ENCODE measurements around the gene NDRG2.

The NDRG2 gene

DNA sequence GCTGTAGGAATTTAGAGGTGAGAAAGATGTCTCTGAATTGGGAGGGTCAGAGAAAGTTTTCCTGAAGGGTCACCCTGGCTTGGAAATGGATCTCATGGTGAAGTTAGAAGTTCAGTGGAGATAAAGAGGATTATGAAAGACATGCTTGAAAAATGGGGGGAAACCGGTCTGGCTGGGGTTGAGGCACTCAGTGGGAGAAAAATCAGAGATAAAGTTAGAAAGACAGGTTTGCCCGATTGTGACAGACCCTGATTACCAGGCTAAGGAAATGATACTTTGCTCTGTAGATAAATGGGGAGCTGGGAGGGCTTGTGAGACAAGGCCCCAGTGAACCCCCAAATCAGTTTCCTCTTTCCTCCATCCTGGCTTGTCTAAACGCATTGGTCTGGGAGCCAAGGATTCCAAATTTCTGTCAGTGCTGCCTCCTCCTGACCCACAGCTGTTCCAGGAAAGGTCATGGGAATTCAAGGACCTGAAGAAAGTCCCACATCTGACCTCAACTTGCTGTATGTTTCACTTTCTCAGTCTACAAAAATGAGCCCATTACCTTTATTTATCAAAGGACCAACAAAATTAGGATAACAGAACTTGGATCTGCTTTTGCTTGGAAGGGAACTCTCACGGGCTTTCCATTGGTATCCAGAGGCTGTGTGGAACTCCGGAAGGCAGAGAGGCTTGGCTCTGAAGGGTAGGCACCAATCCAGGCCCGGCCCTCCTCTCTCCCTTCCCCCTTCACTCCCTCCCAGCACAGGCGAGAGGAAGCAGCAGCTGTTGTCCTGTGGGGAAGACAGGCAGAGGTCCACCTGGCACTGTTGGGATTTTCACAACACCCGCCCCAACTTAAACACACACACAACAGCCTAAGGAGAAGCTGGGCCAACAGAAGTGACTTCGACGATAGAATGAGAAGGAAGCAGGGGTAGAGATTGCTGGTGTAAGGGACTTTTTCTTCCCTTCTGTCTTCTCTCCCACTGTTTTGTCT is 13.9 kb upstream of the NDRG2 start:
- no peak overlapping the region; the same call in 1 of the 2 replicates for H3K27ac ChIP-seq
- TF ChIP-seq ZFX (IDR thresholded peaks at IDR 0.05): no peak
- TF ChIP-seq, protein P1, sequence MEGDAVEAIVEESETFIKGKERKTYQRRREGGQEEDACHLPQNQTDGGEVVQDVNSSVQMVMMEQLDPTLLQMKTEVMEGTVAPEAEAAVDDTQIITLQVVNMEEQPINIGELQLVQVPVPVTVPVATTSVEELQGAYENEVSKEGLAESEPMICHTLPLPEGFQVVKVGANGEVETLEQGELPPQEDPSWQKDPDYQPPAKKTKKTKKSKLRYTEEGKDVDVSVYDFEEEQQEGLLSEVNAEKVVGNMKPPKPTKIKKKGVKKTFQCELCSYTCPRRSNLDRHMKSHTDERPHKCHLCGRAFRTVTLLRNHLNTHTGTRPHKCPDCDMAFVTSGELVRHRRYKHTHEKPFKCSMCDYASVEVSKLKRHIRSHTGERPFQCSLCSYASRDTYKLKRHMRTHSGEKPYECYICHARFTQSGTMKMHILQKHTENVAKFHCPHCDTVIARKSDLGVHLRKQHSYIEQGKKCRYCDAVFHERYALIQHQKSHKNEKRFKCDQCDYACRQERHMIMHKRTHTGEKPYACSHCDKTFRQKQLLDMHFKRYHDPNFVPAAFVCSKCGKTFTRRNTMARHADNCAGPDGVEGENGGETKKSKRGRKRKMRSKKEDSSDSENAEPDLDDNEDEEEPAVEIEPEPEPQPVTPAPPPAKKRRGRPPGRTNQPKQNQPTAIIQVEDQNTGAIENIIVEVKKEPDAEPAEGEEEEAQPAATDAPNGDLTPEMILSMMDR (conservative IDR thresholded peaks at IDR 0.05): no peak

DNA sequence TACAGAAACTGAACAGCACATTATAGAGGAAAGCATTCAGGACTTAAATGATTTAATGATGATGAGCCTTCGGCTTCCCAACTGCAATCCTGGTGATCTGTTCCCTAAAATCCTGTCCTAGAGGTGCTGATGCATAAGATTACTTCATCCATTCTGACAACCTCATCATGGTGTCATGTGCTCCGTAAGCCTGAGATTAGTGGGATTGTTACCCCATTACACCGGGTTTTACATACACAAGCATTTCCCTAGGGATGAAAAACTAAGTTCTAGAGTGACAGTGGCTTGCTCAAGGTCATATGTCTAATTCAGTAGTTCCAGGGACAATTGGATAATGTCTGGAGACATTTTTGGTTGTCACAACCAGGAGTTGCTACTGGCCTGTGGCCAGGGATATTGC is 12.3 kb upstream of the NDRG2 start:
- H3K27ac ChIP-seq: no peak overlapping the region
- TF ChIP-seq, protein P1 (conservative IDR thresholded peaks at IDR 0.05): no peak
- TF ChIP-seq ZFX (IDR thresholded peaks at IDR 0.05): no peak

GRCh38 chr14:21036751-21037150 is 11.9 kb upstream of the NDRG2 start:
- no peak overlapping the region for H3K27ac ChIP-seq
- TF ChIP-seq, protein P1 (conservative IDR thresholded peaks at IDR 0.05): no peak
- no peak for TF ChIP-seq ZFX (IDR thresholded peaks at IDR 0.05)

DNA sequence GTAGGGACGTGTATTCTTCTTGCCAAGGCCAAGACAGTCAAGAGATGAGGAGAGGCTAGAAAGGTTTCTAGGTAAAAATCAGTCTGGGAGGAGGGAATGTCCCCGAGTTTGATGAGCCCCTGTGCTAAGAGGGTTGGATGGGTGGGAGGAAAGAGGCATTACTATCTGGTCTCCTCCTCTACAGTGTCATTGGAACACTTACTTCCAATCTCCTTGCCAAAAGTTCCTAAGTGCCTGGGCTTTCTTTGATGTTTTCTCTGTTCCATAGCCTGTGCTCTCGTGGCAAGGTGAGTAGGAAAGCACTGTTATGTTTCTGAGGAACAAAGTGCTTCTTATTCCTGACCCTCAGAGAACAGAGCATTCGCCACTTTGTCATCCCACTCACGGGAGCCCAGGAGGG is 9.8 kb upstream of the NDRG2 start, which contains the start of gene RNASE13:
Gene RNASE13, minus strand, starts transcription at position 101 of the 400 bp plus-strand sequence. CDS start 519 bp downstream, outside the sequence.
- H3K27ac ChIP-seq: no peak within 1 kb of the TSS
- no peak for TF ChIP-seq ZFX (IDR thresholded peaks at IDR 0.05)
- TF ChIP-seq, protein P1 (conservative IDR thresholded peaks at IDR 0.05): no peak

GRCh38 chr14:21033133-21033698 is 8.4 kb upstream of the NDRG2 start:
- TF ChIP-seq ZFX (IDR thresholded peaks at IDR 0.05): no peak
- TF ChIP-seq, protein P1 (conservative IDR thresholded peaks at IDR 0.05): no peak

DNA sequence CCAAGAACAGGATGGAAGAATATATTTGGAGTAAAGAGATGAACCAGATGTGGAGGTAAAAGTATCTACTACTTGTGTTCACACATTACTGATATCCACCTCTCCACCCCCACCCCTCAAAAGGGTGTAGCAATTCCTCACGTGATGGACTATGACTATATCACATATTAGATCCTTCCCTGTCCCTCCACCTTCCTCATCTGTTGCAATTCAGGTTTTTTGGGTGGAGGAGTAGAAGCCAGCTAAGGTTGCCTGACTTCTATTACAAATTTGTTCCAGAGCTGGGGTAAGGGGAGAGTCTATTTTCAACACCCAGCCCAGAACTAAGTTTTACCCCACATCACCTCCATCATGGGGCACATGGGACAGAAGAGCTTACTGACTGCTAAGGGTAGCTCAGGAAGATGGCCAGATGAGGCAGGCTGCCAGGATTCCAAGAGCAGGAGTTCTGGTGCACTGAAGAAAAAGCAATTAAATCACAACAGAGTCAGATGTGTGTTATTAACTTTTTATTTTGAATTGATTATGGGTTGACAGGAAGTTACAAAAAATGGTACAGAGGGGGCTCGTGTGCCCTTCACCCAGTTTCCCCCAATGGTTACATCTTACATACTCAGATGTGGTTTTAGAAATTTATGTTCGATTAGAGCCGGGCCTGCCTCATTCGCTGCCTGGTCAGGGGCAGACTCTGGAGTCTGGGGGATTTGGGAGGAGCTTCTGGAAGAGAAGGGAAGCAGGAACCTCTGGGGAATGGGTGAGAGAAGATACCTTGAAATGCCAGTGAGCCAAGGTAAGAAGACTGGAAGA is 7.7 kb upstream of the NDRG2 start:
- TF ChIP-seq, protein P1 (conservative IDR thresholded peaks at IDR 0.05): no peak
- TF ChIP-seq ZFX (IDR thresholded peaks at IDR 0.05): no peak
- no peak overlapping the region for H3K27ac ChIP-seq

More at GRCh38 chr14:21033133-21033698, 8.4 kb upstream of the NDRG2 start:
- H3K27ac ChIP-seq: no peak overlapping the region

Data from C4-2B (cell line).